Calu3 (cell line): ENCODE data around the gene SEBOX. TPM values are rescaled to one million over a fixed set of nuclear protein-coding genes. Genes with fewer than 3 reads are reported as not detected.
A peak's percentile ranks its signal among the peaks of the same experiment; 100 is the strongest.

Experiments
- BruUV-seq: library from RNA; stranded (reverse); fragments of 400-500 nt; replicated peaks from 2 replicates; lab custom pipeline; 2021; lab: Mats Ljungman, UMichigan
- CTCF ChIA-PET: fragments of 300-600 bp; sonication (Branson Sonifier 250); formaldehyde crosslinking; loops from one replicate; lab custom pipeline; 2022; ENCODE audit warnings: antibody characterized with exemption; lab: Charles Lee
- DNase-seq: peaks from one replicate; pipeline ENCODE4 v3.0.0; 2022
- H3K27ac Mint-ChIP-seq: one replicate; pipeline ENCODE4 v1.8.0; 2022; ENCODE audit warnings: mixed read lengths; ENCODE audit not compliant: unreplicated experiment
- H3K27me3 Mint-ChIP-seq: one replicate; pipeline ENCODE4 v1.8.0; 2022; ENCODE audit warnings: mixed read lengths; ENCODE audit not compliant: unreplicated experiment
- H3K36me3 Mint-ChIP-seq: one replicate; pipeline ENCODE4 v1.8.0; 2022; ENCODE audit warnings: mild to moderate bottlenecking, moderate library complexity, mixed read lengths; ENCODE audit not compliant: insufficient read depth, unreplicated experiment
- H3K4me1 Mint-ChIP-seq: one replicate; pipeline ENCODE4 v1.8.0; 2022; ENCODE audit warnings: mild to moderate bottlenecking, low read depth, mixed read lengths; ENCODE audit not compliant: unreplicated experiment
- H3K4me3 Mint-ChIP-seq: one replicate; pipeline ENCODE4 v1.8.0; 2022; ENCODE audit warnings: mild to moderate bottlenecking, low read depth, moderate library complexity, mixed read lengths; ENCODE audit not compliant: unreplicated experiment
- H3K9me3 Mint-ChIP-seq: one replicate; pipeline ENCODE4 v1.8.0; 2022; ENCODE audit warnings: low read depth, mixed read lengths; ENCODE audit not compliant: unreplicated experiment
- CTCF ChIP-seq: fragments of 200-600 bp; IDR thresholded peaks from one replicate; pipeline ENCODE4 v1.8.0; 2022; ENCODE audit warnings: antibody characterized with exemption; ENCODE audit not compliant: unreplicated experiment
- intact Hi-C: fragments of 100-400 bp; cut with micrococcal nuclease; formaldehyde crosslinking; loops from one replicate; pipeline ENCODE4 v1.10.0; 2022; ENCODE audit not compliant: unreplicated experiment
- total RNA-seq: library from RNA; stranded (reverse); gene quantifications from 2 replicates; pipeline ENCODE4 v1.2.3, GENCODE V29; 2022

The SEBOX gene
- total RNA-seq, 1 experiment from 2014 or later = not detected

GRCh38 chr17:28385037-28385400, 20.0 kb upstream of the SEBOX start:
- TF ChIP-seq CTCF = no peak
- peak; percentile 61 for DNase-seq
- CTCF ChIA-PET = interaction anchor here (0.6 to 1.3 kb wide), 2 partner anchors 32 to 84 kb away, joined by 3 read pairs; no protein-coding TSS in a partner anchor
- peaks cover 20% of the 10 kb centered on the region for H3K4me1 Mint-ChIP-seq
- H3K9me3 Mint-ChIP-seq = no peaks in the 10 kb centered on the region
- H3K36me3 Mint-ChIP-seq = peaks cover 16% of the 10 kb centered on the region
- intact Hi-C loops = no loop called here
- no TSS peak for BruUV-seq
- H3K4me3 Mint-ChIP-seq = peak overlapping the region; percentile 84
- peaks cover 44% of the 10 kb centered on the region for H3K27me3 Mint-ChIP-seq
- no peak overlapping the region for H3K27ac Mint-ChIP-seq

GRCh38 chr17:28384281-28385036, 19.5 kb upstream of the SEBOX start:
- no TSS peak for BruUV-seq
- peaks cover 23% of the 10 kb centered on the region for H3K4me1 Mint-ChIP-seq
- intact Hi-C loops = no loop called here
- peaks cover 49% of the 10 kb centered on the region for H3K27me3 Mint-ChIP-seq
- DNase-seq = peak; percentile 61
- no peaks in the 10 kb centered on the region for H3K9me3 Mint-ChIP-seq
- H3K36me3 Mint-ChIP-seq = peaks cover 16% of the 10 kb centered on the region
- CTCF ChIA-PET = interaction anchor here (0.6 to 1.3 kb wide), 2 partner anchors 32 to 83 kb away, joined by 3 read pairs; no protein-coding TSS in a partner anchor
- peak overlapping the region; percentile 84 for H3K4me3 Mint-ChIP-seq
- H3K27ac Mint-ChIP-seq = no peak overlapping the region
- no peak for TF ChIP-seq CTCF

GRCh38 chr17:28381141-28381825, 16.3 kb upstream of the SEBOX start:
- no peak overlapping the region for H3K27ac Mint-ChIP-seq
- H3K27me3 Mint-ChIP-seq = peaks cover 61% of the 10 kb centered on the region
- no TSS peak for BruUV-seq
- TF ChIP-seq CTCF = no peak
- peak overlapping the region; percentile 71 for H3K4me3 Mint-ChIP-seq
- intact Hi-C loops = no loop called here
- CTCF ChIA-PET = interaction anchor here (1.0 kb wide), 1 partner anchor 14 kb away, joined by 3 read pairs; no protein-coding TSS in a partner anchor
- H3K4me1 Mint-ChIP-seq = peaks cover 23% of the 10 kb centered on the region
- H3K9me3 Mint-ChIP-seq = no peaks in the 10 kb centered on the region
- DNase-seq = peak; percentile 60
- H3K36me3 Mint-ChIP-seq = peaks cover 16% of the 10 kb centered on the region

GRCh38 chr17:28379814-28380801, 15.1 kb upstream of the SEBOX start:
- no peak for DNase-seq
- Mint-ChIP-seq H3K4me1 (peaks cover 23% of the 10 kb centered on the region), H3K36me3 (peaks cover 16% of the 10 kb centered on the region), H3K4me3 (no peak overlapping the region), H3K27me3 (peaks cover 61% of the 10 kb centered on the region), H3K27ac (no peak overlapping the region), H3K9me3 (no peaks in the 10 kb centered on the region)
- no TSS peak for BruUV-seq
- no peak for TF ChIP-seq CTCF
- intact Hi-C loops = loop anchor here (1.0 kb wide), 1 partner anchor 8 kb away; no protein-coding TSS in a partner anchor
- CTCF ChIA-PET = interaction anchor here (0.7 to 1.1 kb wide), 2 partner anchors 26 to 37 kb away, joined by 3 to 6 read pairs; no protein-coding TSS in a partner anchor
